Stomach (tissue), 9 donors: ENCODE data around the gene BAIAP2L1. TPM values are rescaled to one million over a fixed set of nuclear protein-coding genes. Genes with fewer than 3 reads are reported as not detected.

Experiments
- DNase-seq, 2 donors: peaks; one replicate each; pipeline versions ENCODE4 v3.0.0 to v3.0.0-alpha.2; 2013 to 2019
- H3K27ac ChIP-seq, 5 donors: fragments of 200-600 bp in 4 of 5; sonication (generic) in 4 of 5; one replicate each; pipeline ENCODE4 v1.5.1; 2013 to 2019; ENCODE audit warnings: mild to moderate bottlenecking in 1 of 5, moderate library complexity in 1 of 5
- H3K27me3 ChIP-seq, 3 donors: fragments of 200-600 bp; sonication (generic); one replicate each; pipeline ENCODE4 v1.5.1; 2017 to 2019; ENCODE audit warnings: mixed run types in 1 of 3
- H3K36me3 ChIP-seq, 4 donors: fragments of 200-600 bp; sonication (generic); 1 replicate in 3 of 4; 2 replicates in 1 of 4; pipeline ENCODE4 v1.5.1; 2016 to 2019
- H3K4me1 ChIP-seq, 4 donors: fragments of 200-600 bp; sonication (generic); one replicate each; pipeline ENCODE4 v1.5.1; 2016 to 2019
- H3K4me3 ChIP-seq, 4 donors: fragments of 200-600 bp; sonication (generic) in 3 of 4; one replicate each; pipeline ENCODE4 v1.5.1; 2016 to 2019; ENCODE audit warnings: mild to moderate bottlenecking in 1 of 4
- H3K9me3 ChIP-seq, 4 donors: fragments of 200-600 bp; sonication (generic); one replicate each; pipeline ENCODE4 v1.5.1; 2016 to 2019
- CTCF ChIP-seq, 7 experiments: fragments of 450-650 bp in 4 of 7; fragments of 200-600 bp in 3 of 7; sonication (generic) in 3 of 7; IDR thresholded peaks; one replicate each; pipeline ENCODE4 v1.5.1; 2016 to 2019; ENCODE audit warnings: antibody characterized with exemption in 7 of 7, control low read depth in 2 of 7, mild to moderate bottlenecking in 1 of 7
- EP300 ChIP-seq: sonication (generic); formaldehyde crosslinking; IDR thresholded peaks from one replicate; pipeline ENCODE4 v1.6.1; 2017; ENCODE audit warnings: antibody characterized with exemption
- POLR2A ChIP-seq, 4 donors: fragments of 450-650 bp; IDR thresholded peaks; one replicate each; pipeline ENCODE4 v1.6.1; 2016; ENCODE audit warnings: antibody characterized with exemption in 4 of 4, control low read depth in 2 of 4, mild to moderate bottlenecking in 1 of 4, moderate library complexity in 1 of 4
- POLR2AphosphoS5 ChIP-seq, 3 donors: sonication (generic); formaldehyde crosslinking; IDR thresholded peaks; one replicate each; pipeline ENCODE4 v1.6.1; 2016; ENCODE audit warnings: antibody characterized with exemption in 3 of 3
- WGBS, 5 donors: extraction: QIAGEN DNeasy Blood & Tissue Kit in 3 of 5; methylation state at CpG; one replicate each; pipeline versions ENCODE4 v1.1.5 to v1.1.7; 2013 to 2018; 5-methylcytosine and 5-hydroxymethylcytosine counted together
- intact Hi-C: fragments of 100-400 bp; cut with DNase I; formaldehyde crosslinking; loops from one replicate; pipeline ENCODE4 v1.15.1; 2023; ENCODE audit warnings: low total_unique reads
- polyA plus RNA-seq, 3 donors: library from polyadenylated mRNA; stranded (reverse); fragments of 200-250 nt; gene quantifications; one replicate each; pipeline ENCODE4 v1.2.3, GENCODE V29; 2013
- total RNA-seq, 5 donors: library from RNA; depleted of rRNA; stranded (reverse); fragments of >200 nt; gene quantifications; one replicate each; pipeline versions ENCODE4 v1.1.0 to v1.2.3, GENCODE V29; 2014 to 2016
- donor health status: healthy with polysubstance abuse.
- donor health status: Bipolar disorder and iron deficiency.
- donor health status: healthy.

Gene BAIAP2L1
- total and polyA plus RNA-seq, 8 donors: 20.6 to 78.2 (median 50.0) TPM

DNA sequence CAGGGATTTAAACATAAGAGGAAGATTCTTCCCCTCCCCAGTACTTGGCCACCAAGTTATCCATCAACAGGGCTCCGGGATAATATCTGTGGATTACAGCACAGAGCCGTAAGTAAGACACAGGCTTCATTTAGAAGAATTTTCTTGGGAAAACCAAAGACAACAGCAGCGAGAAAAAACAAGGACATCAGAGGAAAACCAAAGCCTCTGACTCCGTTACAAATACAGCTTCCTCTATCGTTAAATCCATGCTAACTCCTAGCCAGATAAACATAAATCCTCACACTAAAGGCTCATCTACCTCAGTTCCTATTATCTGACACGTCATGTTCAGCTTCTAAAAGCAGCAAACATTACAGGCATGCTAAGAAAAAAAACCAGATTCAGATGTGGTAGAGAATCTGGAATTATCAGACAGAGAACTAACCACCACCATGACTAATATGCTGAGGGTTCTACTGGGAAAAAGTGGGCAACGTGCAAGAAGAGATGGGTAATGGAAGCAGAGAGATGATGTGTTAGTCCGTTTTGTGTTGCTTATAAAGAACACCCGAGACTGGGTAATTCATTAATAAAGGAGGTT lies 71.0 kb downstream of the BAIAP2L1 start:
- Histone ChIP-seq H3K27ac (peak overlapping the region in 1 of 5 donors; percentile 5), H3K9me3 (no peaks in the 10 kb centered on the region), H3K36me3 (no peaks in the 10 kb centered on the region), H3K4me1 (peaks cover 0 to 5% (median 0%) of the 10 kb centered on the region in 4 donors), H3K4me3 (no peak overlapping the region), H3K27me3 (no peaks in the 10 kb centered on the region)
- TF ChIP-seq POLR2A (IDR thresholded peaks at IDR 0.05) (no peak), EP300 (no peak), CTCF (IDR thresholded peaks at IDR 0.05) (no peak), POLR2AphosphoS5 (IDR thresholded peaks at IDR 0.05) (no peak)
- intact Hi-C loops: no loop called here
- DNase-seq: no peak
- 68 to 78% (median 72%) methylated on average over 9 of the region's 9 CpGs for WGBS, 5 donors

- no peak for TF ChIP-seq POLR2AphosphoS5 (IDR thresholded peaks at IDR 0.05)
- no peak for TF ChIP-seq POLR2A (IDR thresholded peaks at IDR 0.05)
- TF ChIP-seq EP300: no peak
- TF ChIP-seq CTCF (IDR thresholded peaks at IDR 0.05): no peak
- no peak for DNase-seq
- Histone ChIP-seq H3K27ac (peak overlapping the region in 2 of 5 donors; percentile 5 to 14), H3K36me3 (no peaks in the 10 kb centered on the region), H3K9me3 (no peaks in the 10 kb centered on the region), H3K4me1 (peaks cover 0 to 5% (median 0%) of the 10 kb centered on the region in 4 donors), H3K4me3 (no peak overlapping the region), H3K27me3 (no peaks in the 10 kb centered on the region)
- intact Hi-C loops: no loop called here
- 62 to 72% (median 66%) methylated on average over 14 of the region's 14 CpGs for WGBS, 5 donors
Observed at GRCh38 chr7:98329100-98329790, 71.6 kb downstream of the BAIAP2L1 start.

GRCh38 chr7:98324782-98325181 lies 76.1 kb downstream of the BAIAP2L1 start:
- H3K36me3 ChIP-seq: peaks cover 0 to under 1% (median 0%) of the 10 kb centered on the region in 4 donors
- no peak overlapping the region for H3K4me3 ChIP-seq
- H3K9me3 ChIP-seq: no peaks in the 10 kb centered on the region
- TF ChIP-seq POLR2AphosphoS5 (IDR thresholded peaks at IDR 0.05) (no peak), CTCF (IDR thresholded peaks at IDR 0.05) (no peak), EP300 (no peak), POLR2A (IDR thresholded peaks at IDR 0.05) (no peak)
- peaks cover 0 to 31% (median 29%) of the 10 kb centered on the region in 4 donors for H3K4me1 ChIP-seq
- no peak overlapping the region for H3K27ac ChIP-seq
- intact Hi-C loops: no loop called here
- WGBS, 5 donors: 92 to 94% (median 93%) methylated on average over 6 of the region's 6 CpGs
- no peak for DNase-seq
- H3K27me3 ChIP-seq: peaks cover 0 to 14% (median 0%) of the 10 kb centered on the region in 3 donors

GRCh38 chr7:98323597-98324322 lies 77.1 kb downstream of the BAIAP2L1 start:
- DNase-seq: peak in 1 of 2 donors; percentile 36
- H3K27me3 ChIP-seq: peaks cover 0 to 14% (median 0%) of the 10 kb centered on the region in 3 donors
- H3K4me3 ChIP-seq: peak overlapping the region in 1 of 4 donors; percentile 5
- H3K36me3 ChIP-seq: peaks cover 0 to 10% (median 2%) of the 10 kb centered on the region in 4 donors
- peaks cover 0 to 29% (median 28%) of the 10 kb centered on the region in 4 donors for H3K4me1 ChIP-seq
- TF ChIP-seq CTCF (IDR thresholded peaks at IDR 0.05) (no peak), POLR2AphosphoS5 (IDR thresholded peaks at IDR 0.05) (no peak), POLR2A (IDR thresholded peaks at IDR 0.05) (no peak), EP300 (no peak)
- 55 to 77% (median 68%) methylated on average over 28 of the region's 28 CpGs for WGBS, 5 donors
- no peak overlapping the region for H3K27ac ChIP-seq
- no peaks in the 10 kb centered on the region for H3K9me3 ChIP-seq
- intact Hi-C loops: no loop called here
